Right lobe of liver (tissue), 6 donors: ENCODE results near the gene DNAJB8. TPM values are rescaled to one million over a fixed set of nuclear protein-coding genes. Genes with fewer than 3 reads are reported as not detected.

Experiments used
- ATAC-seq, 4 donors: fragments of 200-7000 bp; cut with Tn5 transposase; one replicate each; pipeline ENCODE4 v1.9.1; 2020; ENCODE audit warnings: mild to moderate bottlenecking in 4 of 4, moderate library complexity in 4 of 4
- DNase-seq, 3 donors: peaks; one replicate each; pipeline ENCODE4 v3.0.0-alpha.2; 2020
- H3K27ac ChIP-seq, 3 donors: fragments of 200-600 bp; one replicate each; pipeline ENCODE4 v1.8.0; 2022
- H3K27me3 ChIP-seq, 2 donors: fragments of 200-600 bp; one replicate each; pipeline ENCODE4 v1.8.0; 2022
- H3K36me3 ChIP-seq, 4 donors: fragments of 200-600 bp; sonication (generic) in 1 of 4; one replicate each; pipeline versions ENCODE4 v1.5.1 to v1.8.0; 2017 to 2022; ENCODE audit warnings: control low read depth in 1 of 4
- H3K4me1 ChIP-seq, 4 donors: fragments of 200-600 bp; sonication (generic) in 1 of 4; one replicate each; pipeline versions ENCODE4 v1.5.1 to v1.8.0; 2017 to 2022; ENCODE audit warnings: control low read depth in 1 of 4
- H3K4me3 ChIP-seq, 3 donors: fragments of 200-600 bp; one replicate each; pipeline ENCODE4 v1.8.0; 2022
- H3K9me3 ChIP-seq, 4 donors: fragments of 200-600 bp; sonication (generic) in 1 of 4; one replicate each; pipeline versions ENCODE4 v1.5.1 to v1.8.0; 2017 to 2022; ENCODE audit warnings: control low read depth in 1 of 4
- CTCF ChIP-seq, 4 donors: fragments of 200-600 bp in 3 of 4; fragments of 450-650 bp in 1 of 4; IDR thresholded peaks; one replicate each; pipeline versions ENCODE4 v1.5.1 to v1.8.0; 2016 to 2022; ENCODE audit warnings: antibody characterized with exemption in 4 of 4, mild to moderate bottlenecking in 2 of 4
- POLR2A ChIP-seq: fragments of 450-650 bp; IDR thresholded peaks from one replicate; pipeline ENCODE4 v1.6.1; 2017; ENCODE audit warnings: antibody characterized with exemption, mild to moderate bottlenecking
- WGBS: methylation state at CpG from one replicate; pipeline ENCODE4 v1.1.6; 2018; ENCODE audit warnings: low coverage, low lambda C conversion rate; ENCODE audit not compliant: insufficient coverage; ENCODE audit errors: missing lambda C conversion rate; 5-methylcytosine and 5-hydroxymethylcytosine counted together
- intact Hi-C, 2 donors: fragments of 100-400 bp; cut with DNase I; formaldehyde crosslinking; loops; one replicate each; pipeline versions ENCODE4 v1.11.2 to v1.14.1; 2022
- total RNA-seq, 6 experiments: library from RNA; depleted of rRNA in 2 of 6; stranded (reverse); fragments of >200 nt in 2 of 6; fragmentation: NEBNext Ultra II Directional in 3 of 6; extraction: Animal tissue kit (Norgen Biotek cat#: 25700) in 3 of 6; gene quantifications; one replicate each; pipeline versions ENCODE4 v1.1.0 to v1.2.4, GENCODE V29; 2016 to 2023
- donor health status: DM: no; HTN: yes; CAD: no.
- donor health status: DM: no; HTN: no; CAD: no.
- donor health status: DM: no; HTN: no; CAD: no.
- donor health status: DM: no; HTN: yes; CAD: no.
- donor health status: DM: no; HTN: yes; CAD: no.

Gene DNAJB8
- total RNA-seq, 6 experiments from 2014 or later = not detected

GRCh38 chr3:128499724-128500275 is 33.1 kb upstream of the DNAJB8 start:
- 85% methylated on average over 4 of the region's 4 CpGs for WGBS
- no peak for TF ChIP-seq CTCF (IDR thresholded peaks at IDR 0.05)
- TF ChIP-seq POLR2A = no peak

GRCh38 chr3:128498901-128499530 is 32.3 kb upstream of the DNAJB8 start:
- H3K27ac ChIP-seq = no peak overlapping the region
- no peak for ATAC-seq
- TF ChIP-seq CTCF (IDR thresholded peaks at IDR 0.05) (no peak), POLR2A (no peak)
- peaks cover 0 to 18% of the 10 kb centered on the region in 2 donors for H3K27me3 ChIP-seq
- intact Hi-C loops = loop anchor here (5.0 to 10.0 kb wide), 3 partner anchors 72 to 424 kb away; no protein-coding TSS in a partner anchor
- DNase-seq = peak in 1 of 3 donors; percentile 32
- H3K4me3 ChIP-seq = no peak overlapping the region
- H3K9me3 ChIP-seq = no peaks in the 10 kb centered on the region
- H3K36me3 ChIP-seq = no peaks in the 10 kb centered on the region
- 45% methylated on average over 4 of the region's 15 CpGs for WGBS
- peaks cover 0 to 12% (median 5%) of the 10 kb centered on the region in 4 donors for H3K4me1 ChIP-seq

More at GRCh38 chr3:128499724-128500275, 33.1 kb upstream of the DNAJB8 start:
- H3K4me3 ChIP-seq = no peak overlapping the region
- no peak for ATAC-seq
- no peak overlapping the region for H3K27ac ChIP-seq
- intact Hi-C loops = loop anchor here (5.0 to 10.0 kb wide), 3 partner anchors 72 to 425 kb away; no protein-coding TSS in a partner anchor
- H3K9me3 ChIP-seq = no peaks in the 10 kb centered on the region
- no peaks in the 10 kb centered on the region for H3K36me3 ChIP-seq
- peaks cover 0 to 18% of the 10 kb centered on the region in 2 donors for H3K27me3 ChIP-seq
- peaks cover 0 to 12% (median 5%) of the 10 kb centered on the region in 4 donors for H3K4me1 ChIP-seq
- DNase-seq = no peak

GRCh38 chr3:128498127-128498626 is 31.5 kb upstream of the DNAJB8 start:
- intact Hi-C loops = loop anchor here (5.0 to 10.0 kb wide), 3 partner anchors 71 to 423 kb away; no protein-coding TSS in a partner anchor
- Histone ChIP-seq H3K4me1 (peaks cover 0 to 12% (median 5%) of the 10 kb centered on the region in 4 donors), H3K9me3 (no peaks in the 10 kb centered on the region), H3K4me3 (no peak overlapping the region), H3K36me3 (no peaks in the 10 kb centered on the region), H3K27ac (no peak overlapping the region), H3K27me3 (peaks cover 0 to 21% of the 10 kb centered on the region in 2 donors)
- TF ChIP-seq POLR2A (no peak), CTCF (IDR thresholded peaks at IDR 0.05) (no peak)
- DNase-seq (peak in 1 of 3 donors; percentile 23), ATAC-seq (no peak)
- WGBS = 13% methylated on average over 4 of the region's 5 CpGs

- peak; percentile 63 to 72 (median 69) for DNase-seq
- TF ChIP-seq CTCF (IDR thresholded peaks at IDR 0.05) (peak; percentile 49 to 85 (median 56)), POLR2A (no peak)
- peaks cover 1 to 28% of the 10 kb centered on the region in 2 donors for H3K27me3 ChIP-seq
- H3K9me3 ChIP-seq = no peaks in the 10 kb centered on the region
- under 1% methylated on average over 37 of the region's 77 CpGs for WGBS
- H3K4me1 ChIP-seq = peaks cover 0 to 18% (median 5%) of the 10 kb centered on the region in 4 donors
- ATAC-seq = peak; percentile 64 to 81 (median 76)
- H3K4me3 ChIP-seq = peak overlapping the region; percentile 25 to 57 (median 50)
- no peaks in the 10 kb centered on the region for H3K36me3 ChIP-seq
- no peak overlapping the region for H3K27ac ChIP-seq
- intact Hi-C loops = loop anchor here (5.0 to 10.0 kb wide), 3 partner anchors 70 to 423 kb away; no protein-coding TSS in a partner anchor
Observed at GRCh38 chr3:128497305-128498126, 30.8 kb upstream of the DNAJB8 start.
